HG03571 (cell line): ENCODE measurements around the gene SIGLEC9.

Experiments
- ATAC-seq: cut with Tn5 transposase; IDR thresholded peaks from one replicate; pipeline ENCODE4 v1.9.1; 2021; ENCODE audit not compliant: unreplicated experiment

The SIGLEC9 gene

DNA sequence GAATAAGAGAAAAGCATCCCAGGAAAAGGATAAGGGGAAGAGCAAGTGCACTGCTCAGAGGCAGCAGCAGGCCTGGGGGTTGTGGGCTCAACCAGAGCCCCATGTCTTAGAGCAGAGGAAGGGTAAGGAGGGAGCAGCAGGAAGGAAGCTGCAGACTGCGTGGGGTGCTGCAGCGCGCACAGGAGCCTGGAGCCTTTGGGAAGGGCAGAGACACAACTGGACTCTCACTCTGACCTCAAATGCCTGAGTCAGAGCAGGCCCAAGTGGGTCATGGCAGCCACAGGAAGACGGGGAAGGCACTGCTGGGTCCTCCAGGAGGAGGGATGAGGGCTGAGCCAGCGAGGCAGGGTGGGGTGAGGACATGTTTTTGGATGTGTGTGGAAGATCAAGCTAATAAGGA is 49.0 kb downstream of the SIGLEC9 start:
- no peak for ATAC-seq

DNA sequence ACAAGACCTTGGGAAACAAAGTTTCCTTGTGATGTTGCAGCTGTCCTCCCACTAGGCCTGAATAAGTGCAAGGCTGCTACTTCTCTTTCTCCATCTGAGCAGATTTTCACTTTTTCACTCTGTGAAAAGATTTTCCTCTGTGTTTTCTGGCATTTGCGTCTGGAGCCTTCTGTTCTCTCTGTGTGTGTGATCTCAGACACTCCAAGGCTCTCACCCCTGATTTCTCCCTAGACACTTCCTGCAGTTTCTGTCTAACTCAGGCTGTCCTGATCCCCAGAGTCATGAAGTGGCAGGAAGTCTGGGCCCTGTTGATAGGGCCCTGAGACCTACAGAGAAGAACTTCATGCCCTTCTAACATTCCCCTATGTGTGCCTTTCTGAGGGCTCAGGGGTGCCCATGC is 54.5 kb downstream of the SIGLEC9 start:
- ATAC-seq: no peak
